SK-N-MC (cell line): ENCODE measurements around the gene NOBOX.
"Not testable (repeated sequence)": the region's sequence is repeated elsewhere in the genome, so short reads cannot be mapped to it uniquely, and the experiment has no call there.

Experiments used
- DNase-seq: peaks from one replicate; pipeline ENCODE4 v3.0.0-alpha.2; 2011; ENCODE audit warnings: low read depth, low spot score
- H3K27ac ChIP-seq: fragments of 200-600 bp; sonication (generic); 2 replicates; pipeline ENCODE4 v1.5.1; 2016; ENCODE audit warnings: mixed run types
- H3K36me3 ChIP-seq: fragments of 200-600 bp; sonication (generic); 2 replicates; pipeline ENCODE4 v1.6.1; 2017; ENCODE audit warnings: antibody characterized with exemption, low read length, mixed read lengths; ENCODE audit not compliant: insufficient read depth
- H3K4me3 ChIP-seq: fragments of 200-600 bp; sonication (generic); 2 replicates; pipeline ENCODE4 v1.5.1; 2016
- H3K9ac ChIP-seq: fragments of 200-600 bp; sonication (generic); 2 replicates; pipeline ENCODE4 v1.8.0; 2017; ENCODE audit warnings: mixed run types, mixed read lengths; ENCODE audit not compliant: insufficient read length
- H3K9me3 ChIP-seq: fragments of 200-600 bp; sonication (generic); 2 replicates; pipeline ENCODE4 v1.6.1; 2017; ENCODE audit warnings: low read depth, mild to moderate bottlenecking, antibody characterized with exemption, low read length, moderate library complexity, mixed read lengths
- EZH2 ChIP-seq: fragments of 200-600 bp; sonication (generic); IDR thresholded peaks from one replicate; pipeline ENCODE4 v1.6.1; 2017; ENCODE audit warnings: antibody characterized with exemption
- FOXP2 ChIP-seq: optimal IDR thresholded peaks from 2 replicates; pipeline ENCODE3; 2011; ENCODE audit warnings: mild to moderate bottlenecking, moderate library complexity; ENCODE audit not compliant: insufficient read depth; ENCODE audit errors: extremely low read length, control extremely low read depth
- POLR2AphosphoS5 ChIP-seq: IDR thresholded peaks from 2 replicates; pipeline ENCODE4 v1.6.1; 2012; ENCODE audit warnings: mild to moderate bottlenecking, low read depth, low read length, borderline replicate concordance

The NOBOX gene

GRCh38 chr7:144403649-144404061 lies at the start of gene NOBOX:
Gene NOBOX, minus strand, starts transcription at chr7:144403693.
- DNase-seq, result no peak
- H3K9me3 ChIP-seq, result no peaks in the 10 kb centered on the region
- H3K27ac ChIP-seq, result no peak within 1 kb of the TSS
- H3K36me3 ChIP-seq, result no peaks in the 10 kb centered on the region
- H3K9ac ChIP-seq, result no peak within 1 kb of the TSS
- no peak for TF ChIP-seq POLR2AphosphoS5
- TF ChIP-seq FOXP2, result no peak
- no peak for TF ChIP-seq EZH2
- H3K4me3 ChIP-seq, result no peak within 1 kb of the TSS

- no peak for DNase-seq
- TF ChIP-seq POLR2AphosphoS5 (no peak), EZH2 (no peak), FOXP2 (no peak)
- H3K36me3 ChIP-seq, result no peaks in the 10 kb centered on the region
- no peak overlapping the region for H3K4me3 ChIP-seq
- H3K27ac ChIP-seq, result no peak overlapping the region
- H3K9ac ChIP-seq, result no peak overlapping the region
- H3K9me3 ChIP-seq, result no peaks in the 10 kb centered on the region
Observed at GRCh38 chr7:144452064-144452463, 48.6 kb upstream of the NOBOX start.

- TF ChIP-seq EZH2, result no peak
- no peak for TF ChIP-seq POLR2AphosphoS5
- TF ChIP-seq FOXP2, result no peak
- Histone ChIP-seq H3K27ac (no peak overlapping the region), H3K9me3 (no peaks in the 10 kb centered on the region), H3K9ac (no peak overlapping the region), H3K4me3 (no peak overlapping the region), H3K36me3 (no peaks in the 10 kb centered on the region)
- no peak for DNase-seq
Observed at GRCh38 chr7:144445590-144445989, 42.1 kb upstream of the NOBOX start.

GRCh38 chr7:144439717-144440205 lies 36.3 kb upstream of the NOBOX start:
- no peaks in the 10 kb centered on the region for H3K36me3 ChIP-seq
- DNase-seq, result no peak
- H3K4me3 ChIP-seq, result no peak overlapping the region
- H3K9ac ChIP-seq, result no peak overlapping the region
- no peak overlapping the region for H3K27ac ChIP-seq
- no peak for TF ChIP-seq EZH2
- TF ChIP-seq POLR2AphosphoS5, result no peak
- TF ChIP-seq FOXP2, result no peak
- no peaks in the 10 kb centered on the region for H3K9me3 ChIP-seq

- DNase-seq, result no peak
- no peak overlapping the region for H3K4me3 ChIP-seq
- no peaks in the 10 kb centered on the region for H3K36me3 ChIP-seq
- no peak for TF ChIP-seq FOXP2
- H3K9ac ChIP-seq, result no peak overlapping the region
- H3K9me3 ChIP-seq, result no peaks in the 10 kb centered on the region
- no peak overlapping the region for H3K27ac ChIP-seq
Observed at GRCh38 chr7:144438759-144439158, 35.3 kb upstream of the NOBOX start.

- no peaks in the 10 kb centered on the region for H3K9me3 ChIP-seq
- TF ChIP-seq EZH2 (no peak), POLR2AphosphoS5 (no peak), FOXP2 (no peak)
- H3K27ac ChIP-seq, result no peak overlapping the region
- H3K36me3 ChIP-seq, result no peaks in the 10 kb centered on the region
- no peak overlapping the region for H3K4me3 ChIP-seq
- no peak overlapping the region for H3K9ac ChIP-seq
- DNase-seq, result peak; percentile 66
Observed at GRCh38 chr7:144437370-144438191, 34.1 kb upstream of the NOBOX start.

GRCh38 chr7:144436500-144436899 lies 33.0 kb upstream of the NOBOX start:
- Histone ChIP-seq H3K36me3 (no peaks in the 10 kb centered on the region), H3K4me3 (no peak overlapping the region), H3K9me3 (no peaks in the 10 kb centered on the region), H3K27ac (no peak overlapping the region), H3K9ac (no peak overlapping the region)
- no peak for TF ChIP-seq FOXP2
- no peak for TF ChIP-seq EZH2
- no peak for TF ChIP-seq POLR2AphosphoS5
- no peak for DNase-seq

GRCh38 chr7:144428431-144428830 lies 24.9 kb upstream of the NOBOX start:
- H3K4me3 ChIP-seq, result no peak overlapping the region
- no peak overlapping the region for H3K9ac ChIP-seq
- H3K9me3 ChIP-seq, result no peaks in the 10 kb centered on the region
- no peak overlapping the region for H3K27ac ChIP-seq
- no peak for DNase-seq
- TF ChIP-seq EZH2 (no peak), FOXP2 (no peak)
- no peaks in the 10 kb centered on the region for H3K36me3 ChIP-seq

GRCh38 chr7:144427539-144427938 lies 24.0 kb upstream of the NOBOX start:
- not testable (repeated sequence) for H3K27ac ChIP-seq, H3K4me3 ChIP-seq, H3K9ac ChIP-seq, DNase-seq, H3K36me3 ChIP-seq, H3K9me3 ChIP-seq

- H3K9me3 ChIP-seq, DNase-seq, H3K9ac ChIP-seq, H3K27ac ChIP-seq, H3K4me3 ChIP-seq, H3K36me3 ChIP-seq: not testable (repeated sequence)
Observed at GRCh38 chr7:144418931-144419330, 15.4 kb upstream of the NOBOX start.
